NCI-H748 treated with DMSO at 0.1 percent for 48 hours (cell line): ENCODE measurements around the gene CEP55.

Experiments
- DNase-seq: peaks from one replicate; lab custom pipeline; 2025; lab: John Stamatoyannopoulos, UW

The CEP55 gene

GRCh38 chr10:93566435-93567276, 70.2 kb downstream of the CEP55 start, which contains the start of gene FFAR4:
FFAR4 (plus strand) TSS chr10:93566665; CDS start chr10:93566721, 56 bp downstream.
- DNase-seq, result peak; percentile 4

- DNase-seq, result no peak
These were observed 71.1 kb downstream of the CEP55 start for GRCh38 chr10:93567277-93568104.

GRCh38 chr10:93568105-93568390, 71.6 kb downstream of the CEP55 start:
- no peak for DNase-seq

- DNase-seq, result no peak
These were observed 74.0 kb downstream of the CEP55 start for GRCh38 chr10:93570383-93570782.

- no peak for DNase-seq
These were observed 76.2 kb downstream of the CEP55 start for GRCh38 chr10:93572606-93573005.

- DNase-seq, result no peak
These were observed 76.9 kb downstream of the CEP55 start for GRCh38 chr10:93573051-93573909.

- no peak for DNase-seq
These were observed 77.5 kb downstream of the CEP55 start for GRCh38 chr10:93573924-93574323.

- no peak for DNase-seq
These were observed 80.5 kb downstream of the CEP55 start for GRCh38 chr10:93576888-93577287.

GRCh38 chr10:93577565-93577964, 81.2 kb downstream of the CEP55 start:
- DNase-seq, result no peak
